Smooth muscle cell of trachea (primary cell): ENCODE measurements around the gene PTEN. TPM values are rescaled to one million over a fixed set of nuclear protein-coding genes. Genes with fewer than 3 reads are reported as not detected.

ENCODE experiments used
- total RNA-seq: library from RNA; depleted of rRNA; stranded (reverse); fragments of >200 nt; gene quantifications from 2 replicates; pipeline ENCODE4 v1.2.1, GENCODE V29; 2014

The PTEN gene
- 185 and 190 TPM in 2 replicates for total RNA-seq

GRCh38 chr10:87863053-87863943, at the start of gene PTEN, which contains the start of gene KLLN:
PTEN (plus strand) TSS chr10:87863625; CDS start chr10:87864470, 845 bp downstream.
KLLN (minus strand) TSS chr10:87863533; CDS start chr10:87862487, 1,046 bp downstream.

GRCh38 chr10:87817609-87818504, 45.6 kb upstream of the PTEN start, which contains the start of gene ATAD1:
ATAD1 (minus strand) TSS chr10:87818226; CDS start chr10:87814599, 3,627 bp downstream.

Other genes starting within 250 kb of the PTEN start
- 114 and 149 TPM in 2 replicates for gene PAPSS2, start 203.7 kb upstream of the PTEN start, total RNA-seq
- gene ATAD1, start 45.4 kb upstream of the PTEN start, total RNA-seq = 27.3 and 47.4 TPM in 2 replicates
- gene KLLN, start 92 bp upstream of the PTEN start, total RNA-seq = 0.73 and 1.2 TPM in 2 replicates